ENCODE data around the gene IQCE. TPM values are rescaled to one million over a fixed set of nuclear protein-coding genes. Genes with fewer than 3 reads are reported as not detected.

The IQCE gene
- total RNA-seq, 4 donors from 2014 or later, result 10.5 to 18.6 (median 12.8) TPM

DNA sequence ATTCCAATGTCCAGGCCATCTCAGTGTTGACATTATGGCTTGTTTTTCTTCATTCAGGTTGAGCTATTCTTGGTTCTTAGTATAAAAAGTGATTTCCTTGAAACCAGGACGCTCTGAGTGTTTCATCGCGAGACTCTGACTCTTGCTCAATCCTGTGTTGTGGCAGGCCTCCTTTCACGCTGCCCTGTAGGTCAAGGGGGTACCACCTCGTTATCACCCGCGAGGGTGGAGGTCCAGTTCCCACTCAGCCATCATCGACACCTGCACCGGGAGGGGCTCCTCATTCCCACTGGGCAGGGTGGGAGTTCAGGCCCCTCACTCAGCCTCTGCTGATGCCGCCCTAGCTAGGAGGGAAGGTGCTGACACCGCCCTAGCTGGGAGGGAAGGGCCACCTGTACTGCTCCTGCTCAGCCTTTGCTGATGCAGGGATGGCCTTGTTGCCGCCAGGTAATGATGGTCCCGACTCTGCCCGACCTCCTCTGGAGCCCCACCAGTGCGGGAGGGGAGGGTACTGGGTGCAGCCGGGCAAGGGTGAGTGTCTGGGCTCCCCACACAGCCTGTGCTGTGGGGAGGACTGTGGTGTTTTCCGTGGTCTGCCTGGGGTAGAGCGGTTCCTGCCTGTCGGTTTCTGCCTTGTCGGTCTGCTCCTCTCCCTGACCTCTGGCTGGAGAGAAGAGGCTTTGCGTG, 16.4 kb downstream of the IQCE start:
- WGBS, 2 donors, result 81 to 86% methylated on average over 19 to 21 of the region's 21 CpGs
- intact Hi-C loops (cut with DNase I; ENCODE audit: low total_unique reads), result no loop called here
- H3K4me3 ChIP-seq (ENCODE audit: low read depth, poor library complexity, severe bottlenecking), result no peak overlapping the region
- TF ChIP-seq, protein P1, sequence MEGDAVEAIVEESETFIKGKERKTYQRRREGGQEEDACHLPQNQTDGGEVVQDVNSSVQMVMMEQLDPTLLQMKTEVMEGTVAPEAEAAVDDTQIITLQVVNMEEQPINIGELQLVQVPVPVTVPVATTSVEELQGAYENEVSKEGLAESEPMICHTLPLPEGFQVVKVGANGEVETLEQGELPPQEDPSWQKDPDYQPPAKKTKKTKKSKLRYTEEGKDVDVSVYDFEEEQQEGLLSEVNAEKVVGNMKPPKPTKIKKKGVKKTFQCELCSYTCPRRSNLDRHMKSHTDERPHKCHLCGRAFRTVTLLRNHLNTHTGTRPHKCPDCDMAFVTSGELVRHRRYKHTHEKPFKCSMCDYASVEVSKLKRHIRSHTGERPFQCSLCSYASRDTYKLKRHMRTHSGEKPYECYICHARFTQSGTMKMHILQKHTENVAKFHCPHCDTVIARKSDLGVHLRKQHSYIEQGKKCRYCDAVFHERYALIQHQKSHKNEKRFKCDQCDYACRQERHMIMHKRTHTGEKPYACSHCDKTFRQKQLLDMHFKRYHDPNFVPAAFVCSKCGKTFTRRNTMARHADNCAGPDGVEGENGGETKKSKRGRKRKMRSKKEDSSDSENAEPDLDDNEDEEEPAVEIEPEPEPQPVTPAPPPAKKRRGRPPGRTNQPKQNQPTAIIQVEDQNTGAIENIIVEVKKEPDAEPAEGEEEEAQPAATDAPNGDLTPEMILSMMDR (IDR thresholded peaks at IDR 0.05), result no peak
- no peak for TF ChIP-seq POLR2A (IDR thresholded peaks at IDR 0.05)
- no peak for DNase-seq (ENCODE audit: low spot score in 2 of 2)

DNA sequence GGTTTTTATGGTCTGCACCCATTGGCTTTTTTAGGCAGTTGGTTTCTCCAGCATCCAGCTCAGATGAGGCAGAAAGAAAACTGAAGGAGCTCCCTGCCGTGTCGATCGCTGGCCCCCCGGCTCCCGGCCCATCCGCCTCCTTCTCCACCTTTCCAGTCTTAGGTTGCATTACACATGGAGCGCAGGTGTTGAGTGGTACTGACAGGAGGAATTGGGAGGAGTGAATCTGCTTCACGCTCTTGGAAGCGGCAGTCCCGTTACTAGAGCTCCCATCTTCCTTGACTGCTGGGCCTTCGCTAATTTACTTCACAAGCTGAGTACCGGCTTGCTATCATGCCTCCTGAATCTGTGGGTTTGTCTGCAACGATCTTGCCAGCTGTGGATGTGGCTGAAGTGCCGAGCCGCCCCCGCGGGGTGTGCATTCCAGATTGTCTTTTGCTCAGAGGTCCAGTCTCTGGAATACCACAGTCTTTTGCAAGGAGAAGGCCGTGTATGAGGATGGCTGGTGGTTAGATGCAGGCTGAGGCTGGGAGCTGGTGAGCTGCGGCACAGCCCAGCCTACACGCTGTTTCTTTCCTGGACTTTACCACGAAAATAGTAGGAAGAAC, 17.1 kb downstream of the IQCE start:
- WGBS, 2 donors, result 85 to 88% methylated on average over 21 of the region's 21 CpGs
- DNase-seq (ENCODE audit: low spot score in 2 of 2), result no peak
- H3K4me3 ChIP-seq (ENCODE audit: low read depth, poor library complexity, severe bottlenecking), result no peak overlapping the region
- intact Hi-C loops (cut with DNase I; ENCODE audit: low total_unique reads), result no loop called here
- TF ChIP-seq, protein P1 (IDR thresholded peaks at IDR 0.05), result no peak
- TF ChIP-seq POLR2A (IDR thresholded peaks at IDR 0.05), result no peak

DNA sequence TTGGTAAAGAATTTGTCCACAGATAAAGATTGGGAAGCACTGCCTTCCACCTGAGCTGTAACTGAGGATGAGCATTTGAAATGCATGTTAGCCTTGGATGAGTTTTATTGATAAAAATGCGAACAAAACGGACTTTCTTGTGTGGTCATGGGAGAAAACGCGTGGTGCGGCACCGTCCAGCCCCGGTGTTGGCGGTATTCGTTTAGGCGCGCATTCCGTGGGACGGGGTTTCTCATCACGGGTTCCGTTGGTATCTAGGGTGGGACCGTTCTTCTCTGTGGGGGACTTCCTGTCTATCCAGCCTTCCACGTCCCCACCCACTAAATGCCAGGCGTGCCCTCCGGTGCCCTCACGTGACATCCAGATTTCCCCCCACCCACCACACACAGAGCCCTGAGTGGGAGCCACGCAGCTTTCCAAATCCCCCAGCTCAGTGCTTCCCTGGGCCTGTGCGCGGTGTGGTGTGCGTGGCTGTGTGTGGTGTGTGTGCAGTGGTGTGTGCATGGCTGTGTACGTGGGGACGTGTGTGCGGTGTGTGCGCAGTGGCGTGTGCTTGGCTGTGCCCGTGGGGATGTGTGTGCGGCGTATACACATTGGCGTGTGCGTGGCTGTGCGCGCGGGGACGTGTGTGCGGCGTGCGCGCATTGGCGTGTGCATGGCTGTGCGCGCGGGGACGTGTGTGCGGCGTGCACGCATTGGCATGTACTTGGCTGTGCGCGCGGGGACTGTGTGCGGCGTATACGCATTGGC, 18.1 kb downstream of the IQCE start:
- TF ChIP-seq POLR2A (IDR thresholded peaks at IDR 0.05), result no peak
- TF ChIP-seq, protein P1 (IDR thresholded peaks at IDR 0.05), result no peak
- H3K4me3 ChIP-seq (ENCODE audit: low read depth, poor library complexity, severe bottlenecking), result no peak overlapping the region
- 91 to 92% methylated on average over 56 of the region's 56 CpGs for WGBS, 2 donors
- no peak for DNase-seq (ENCODE audit: low spot score in 2 of 2)
- intact Hi-C loops (cut with DNase I; ENCODE audit: low total_unique reads), result no loop called here

DNA sequence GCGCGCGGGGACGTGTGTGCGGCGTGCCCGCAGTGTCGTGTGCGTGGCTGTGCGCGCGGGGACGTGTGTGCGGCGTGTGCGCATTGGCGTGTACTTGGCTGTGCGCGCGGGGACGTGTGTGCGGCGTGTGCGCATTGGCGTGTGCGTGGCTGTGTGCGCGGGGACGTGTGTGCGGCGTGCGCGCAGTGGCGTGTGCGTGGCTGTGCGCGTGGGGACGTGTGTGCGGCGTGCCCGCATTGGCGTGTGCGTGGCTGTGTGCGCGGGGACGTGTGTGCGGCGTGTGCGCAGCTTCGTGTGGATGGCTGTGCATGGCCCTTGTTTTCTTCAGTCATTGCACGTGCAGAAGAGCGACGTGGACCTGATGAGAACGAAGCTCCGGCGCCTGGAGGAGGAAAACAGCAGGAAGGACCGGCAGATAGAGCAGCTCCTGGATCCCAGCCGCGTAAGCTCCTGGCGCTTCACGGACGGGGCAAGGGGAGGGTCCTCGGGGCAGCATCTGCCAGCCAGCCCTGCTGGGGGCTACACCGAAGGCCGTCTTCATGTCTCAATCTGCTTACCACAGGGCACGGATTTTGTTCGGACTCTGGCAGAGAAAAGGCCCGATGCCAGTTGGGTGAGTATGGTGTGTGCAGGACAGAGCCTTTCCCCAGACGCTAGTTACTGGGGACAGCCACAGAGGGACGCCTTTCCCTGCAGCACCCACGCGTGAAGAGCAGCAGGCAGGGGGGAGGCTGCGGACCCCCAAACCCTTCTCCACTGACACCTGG, 19.3 kb downstream of the IQCE start:
- intact Hi-C loops (cut with DNase I; ENCODE audit: low total_unique reads), result no loop called here
- WGBS, 2 donors, result 94 to 96% methylated on average over 69 to 73 of the region's 73 CpGs
- TF ChIP-seq POLR2A (IDR thresholded peaks at IDR 0.05), result no peak
- TF ChIP-seq, protein P1 (IDR thresholded peaks at IDR 0.05), result no peak
- no peak for DNase-seq (ENCODE audit: low spot score in 2 of 2)
- H3K4me3 ChIP-seq (ENCODE audit: low read depth, poor library complexity, severe bottlenecking), result no peak overlapping the region

DNA sequence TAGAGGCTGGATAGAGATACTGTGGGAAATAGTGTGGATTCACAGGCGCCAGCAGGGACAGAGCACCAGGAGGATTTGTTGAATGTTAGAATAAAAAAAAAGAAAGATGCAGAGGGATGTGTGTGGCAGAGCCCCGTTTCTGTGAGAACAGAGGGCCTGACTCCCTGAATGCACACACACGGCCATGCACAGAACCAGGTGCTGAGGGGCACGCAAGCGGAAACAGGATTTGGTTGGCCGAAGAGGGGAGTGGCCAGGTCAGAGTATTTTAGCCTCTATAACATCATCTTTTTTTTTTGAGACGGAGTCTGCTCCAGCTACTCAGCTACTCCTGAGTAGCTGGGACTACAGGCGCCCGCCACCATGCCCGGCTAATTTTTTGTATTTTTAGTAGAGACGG, 21.9 kb downstream of the IQCE start:
- 93 to 95% methylated on average over 11 of the region's 11 CpGs for WGBS, 2 donors
- intact Hi-C loops (cut with DNase I; ENCODE audit: low total_unique reads), result no loop called here
- no peak for TF ChIP-seq POLR2A (IDR thresholded peaks at IDR 0.05)
- TF ChIP-seq, protein P1 (IDR thresholded peaks at IDR 0.05), result no peak
- DNase-seq (ENCODE audit: low spot score in 2 of 2), result no peak
- H3K4me3 ChIP-seq (ENCODE audit: low read depth, poor library complexity, severe bottlenecking), result no peak overlapping the region
